Thyroid gland (tissue), 4 donors: ENCODE data around the gene TMPRSS7.

ENCODE experiments used
- CTCF ChIP-seq, 6 experiments: fragments of 200-600 bp in 3 of 6; fragments of 450-650 bp in 3 of 6; sonication (generic) in 3 of 6; IDR thresholded peaks; one replicate each; pipeline ENCODE4 v1.5.1; 2016 to 2019; ENCODE audit warnings: antibody characterized with exemption in 6 of 6, mild to moderate bottlenecking in 2 of 6, inconsistent platforms in 1 of 6, moderate library complexity in 1 of 6
- POLR2A ChIP-seq, 2 donors: fragments of 450-650 bp; IDR thresholded peaks; one replicate each; pipeline ENCODE4 v1.6.1; 2017; ENCODE audit warnings: antibody characterized with exemption in 2 of 2, mild to moderate bottlenecking in 2 of 2, moderate library complexity in 1 of 2

DNA sequence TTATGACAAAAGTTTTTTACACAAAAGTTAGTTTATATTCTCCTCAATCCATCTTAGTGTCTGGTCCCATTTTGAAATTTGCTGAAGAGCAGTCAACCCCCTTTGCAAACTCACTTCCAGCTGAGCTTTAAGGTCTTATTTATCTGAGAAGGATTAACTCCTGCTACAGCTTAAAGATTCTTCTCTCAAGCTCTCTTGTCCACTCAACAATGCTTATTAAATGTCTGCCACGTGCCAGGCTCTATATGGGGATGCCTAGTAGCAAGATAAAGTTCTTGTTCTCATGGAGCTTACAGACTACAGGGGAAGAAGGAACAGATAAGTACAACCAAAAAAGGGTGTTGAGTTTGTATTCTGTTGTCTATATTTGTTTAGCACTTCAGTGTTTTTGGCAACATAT, 18.7 kb downstream of the TMPRSS7 start:
- TF ChIP-seq CTCF (IDR thresholded peaks at IDR 0.05) (no peak), POLR2A (IDR thresholded peaks at IDR 0.05) (no peak)
